ENCODE results near the gene PTPRN2.

- TF ChIP-seq, protein P1, sequence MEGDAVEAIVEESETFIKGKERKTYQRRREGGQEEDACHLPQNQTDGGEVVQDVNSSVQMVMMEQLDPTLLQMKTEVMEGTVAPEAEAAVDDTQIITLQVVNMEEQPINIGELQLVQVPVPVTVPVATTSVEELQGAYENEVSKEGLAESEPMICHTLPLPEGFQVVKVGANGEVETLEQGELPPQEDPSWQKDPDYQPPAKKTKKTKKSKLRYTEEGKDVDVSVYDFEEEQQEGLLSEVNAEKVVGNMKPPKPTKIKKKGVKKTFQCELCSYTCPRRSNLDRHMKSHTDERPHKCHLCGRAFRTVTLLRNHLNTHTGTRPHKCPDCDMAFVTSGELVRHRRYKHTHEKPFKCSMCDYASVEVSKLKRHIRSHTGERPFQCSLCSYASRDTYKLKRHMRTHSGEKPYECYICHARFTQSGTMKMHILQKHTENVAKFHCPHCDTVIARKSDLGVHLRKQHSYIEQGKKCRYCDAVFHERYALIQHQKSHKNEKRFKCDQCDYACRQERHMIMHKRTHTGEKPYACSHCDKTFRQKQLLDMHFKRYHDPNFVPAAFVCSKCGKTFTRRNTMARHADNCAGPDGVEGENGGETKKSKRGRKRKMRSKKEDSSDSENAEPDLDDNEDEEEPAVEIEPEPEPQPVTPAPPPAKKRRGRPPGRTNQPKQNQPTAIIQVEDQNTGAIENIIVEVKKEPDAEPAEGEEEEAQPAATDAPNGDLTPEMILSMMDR (conservative IDR thresholded peaks at IDR 0.05): no peak
- no peak for TF ChIP-seq EZH2 (IDR thresholded peaks at IDR 0.05; ENCODE audit: low read depth)
These were observed 566.9 kb downstream of the PTPRN2 start for GRCh38 chr7:158020706-158021095.

Data from PC-9 (cell line).